Gastroesophageal sphincter (tissue), 4 donors: ENCODE measurements around the gene PABPC4L. TPM values are rescaled to one million over a fixed set of nuclear protein-coding genes. Genes with fewer than 3 reads are reported as not detected.

Experiments
- ATAC-seq: fragments of 150-250 bp; one replicate; pipeline ENCODE4 v1.9.1; 2016; ENCODE audit warnings: mild to moderate bottlenecking, moderate library complexity
- H3K27ac ChIP-seq, 4 donors: fragments of 200-600 bp; sonication (generic) in 3 of 4; 1 replicate in 3 of 4; 2 replicates in 1 of 4; pipeline ENCODE4 v1.5.1; 2016 to 2019
- H3K27me3 ChIP-seq: fragments of 200-600 bp; sonication (generic); one replicate; pipeline ENCODE4 v1.5.1; 2019
- H3K36me3 ChIP-seq, 2 donors: fragments of 200-600 bp; sonication (generic); one replicate each; pipeline ENCODE4 v1.5.1; 2019; ENCODE audit warnings: control low read depth in 1 of 2
- H3K4me1 ChIP-seq, 3 donors: fragments of 200-600 bp; sonication (generic); 1 replicate in 2 of 3; 2 replicates in 1 of 3; pipeline ENCODE4 v1.5.1; 2016 to 2019; ENCODE audit warnings: control low read depth in 2 of 3
- H3K4me3 ChIP-seq, 2 donors: fragments of 200-600 bp; sonication (generic); one replicate each; pipeline ENCODE4 v1.5.1; 2019; ENCODE audit warnings: mild to moderate bottlenecking in 1 of 2, moderate library complexity in 1 of 2
- H3K9me3 ChIP-seq, 3 donors: fragments of 200-600 bp; sonication (generic); one replicate each; pipeline ENCODE4 v1.5.1; 2017 to 2019; ENCODE audit warnings: control low read depth in 2 of 3
- CTCF ChIP-seq, 4 experiments: fragments of 200-600 bp in 2 of 4; fragments of 450-650 bp in 2 of 4; sonication (generic) in 1 of 4; IDR thresholded peaks; one replicate each; pipeline ENCODE4 v1.5.1; 2017 to 2019; ENCODE audit warnings: antibody characterized with exemption in 4 of 4, mild to moderate bottlenecking in 2 of 4, moderate library complexity in 2 of 4
- EP300 ChIP-seq: sonication (generic); formaldehyde crosslinking; IDR thresholded peaks from one replicate; pipeline ENCODE4 v1.6.1; 2017; ENCODE audit warnings: antibody characterized with exemption, mild to moderate bottlenecking
- POLR2A ChIP-seq, 2 donors: fragments of 450-650 bp; IDR thresholded peaks; one replicate each; pipeline ENCODE4 v1.6.1; 2017; ENCODE audit warnings: antibody characterized with exemption in 2 of 2, mild to moderate bottlenecking in 2 of 2, moderate library complexity in 1 of 2
- POLR2AphosphoS5 ChIP-seq: sonication (generic); formaldehyde crosslinking; IDR thresholded peaks from one replicate; pipeline ENCODE4 v1.6.1; 2017; ENCODE audit warnings: antibody characterized with exemption
- WGBS, 2 donors: methylation state at CpG; one replicate each; pipeline ENCODE4 v1.1.5; 2018; ENCODE audit warnings: low coverage in 1 of 2; 5-methylcytosine and 5-hydroxymethylcytosine counted together
- total RNA-seq, 4 donors: library from RNA; depleted of rRNA; stranded (reverse); fragments of >200 nt; gene quantifications; one replicate each; pipeline ENCODE4 v1.1.0, GENCODE V29; 2016

The PABPC4L gene
- total RNA-seq, 4 donors from 2014 or later: 1.4 to 8.6 (median 2.5) TPM

GRCh38 chr4:134189949-134190348, 11.6 kb downstream of the PABPC4L start:
- H3K27me3 ChIP-seq: no peaks in the 10 kb centered on the region
- peaks cover 0 to 5% (median 0%) of the 10 kb centered on the region in 3 donors for H3K9me3 ChIP-seq
- no peaks in the 10 kb centered on the region for H3K36me3 ChIP-seq
- no peaks in the 10 kb centered on the region for H3K4me1 ChIP-seq
- no peak overlapping the region for H3K4me3 ChIP-seq
- ATAC-seq: no peak
- no peak overlapping the region for H3K27ac ChIP-seq
- TF ChIP-seq POLR2AphosphoS5: no peak
- no peak for TF ChIP-seq POLR2A (IDR thresholded peaks at IDR 0.05)
- no peak for TF ChIP-seq EP300
- TF ChIP-seq CTCF (IDR thresholded peaks at IDR 0.05): no peak
- no CpG with 5 or more reads among the region's 1 CpG for WGBS, 2 donors

- no peak for TF ChIP-seq CTCF (IDR thresholded peaks at IDR 0.05)
- no peak for TF ChIP-seq POLR2AphosphoS5
- TF ChIP-seq POLR2A (IDR thresholded peaks at IDR 0.05): no peak
- no peak for TF ChIP-seq EP300
- no peak overlapping the region for H3K27ac ChIP-seq
- no peaks in the 10 kb centered on the region for H3K4me1 ChIP-seq
- no peaks in the 10 kb centered on the region for H3K27me3 ChIP-seq
- no peak for ATAC-seq
- no peaks in the 10 kb centered on the region for H3K36me3 ChIP-seq
- WGBS, 2 donors: 60 to 71% methylated on average over 1 of the region's 1 CpG
- H3K4me3 ChIP-seq: no peak overlapping the region
- H3K9me3 ChIP-seq: peaks cover 0 to 5% (median 0%) of the 10 kb centered on the region in 3 donors
These were observed 12.1 kb downstream of the PABPC4L start for GRCh38 chr4:134189480-134189879.

GRCh38 chr4:134178706-134179105, 22.9 kb downstream of the PABPC4L start:
- Histone ChIP-seq H3K4me1 (no peaks in the 10 kb centered on the region), H3K27me3 (no peaks in the 10 kb centered on the region), H3K9me3 (peaks cover 0 to 9% (median 0%) of the 10 kb centered on the region in 3 donors), H3K27ac (no peak overlapping the region), H3K4me3 (no peak overlapping the region), H3K36me3 (no peaks in the 10 kb centered on the region)
- TF ChIP-seq CTCF (IDR thresholded peaks at IDR 0.05): no peak
- no peak for TF ChIP-seq POLR2AphosphoS5
- no peak for TF ChIP-seq EP300
- no peak for TF ChIP-seq POLR2A (IDR thresholded peaks at IDR 0.05)
- no peak for ATAC-seq

- H3K36me3 ChIP-seq: no peaks in the 10 kb centered on the region
- TF ChIP-seq POLR2AphosphoS5: no peak
- TF ChIP-seq CTCF (IDR thresholded peaks at IDR 0.05): no peak
- no peak for TF ChIP-seq EP300
- no peak for TF ChIP-seq POLR2A (IDR thresholded peaks at IDR 0.05)
- peaks cover 0 to 21% (median 0%) of the 10 kb centered on the region in 3 donors for H3K9me3 ChIP-seq
- no peaks in the 10 kb centered on the region for H3K4me1 ChIP-seq
- ATAC-seq: no peak
- H3K27ac ChIP-seq: no peak overlapping the region
- WGBS, 2 donors: 93 to 100% methylated on average over 1 of the region's 1 CpG
- no peaks in the 10 kb centered on the region for H3K27me3 ChIP-seq
- no peak overlapping the region for H3K4me3 ChIP-seq
These were observed 27.3 kb downstream of the PABPC4L start for GRCh38 chr4:134174271-134174670.

GRCh38 chr4:134160211-134160610, 41.4 kb downstream of the PABPC4L start:
- 90% methylated on average over 1 of the region's 2 CpGs; no CpG with 5 or more reads in 1 of the 2 donors for WGBS, 2 donors
- no peak for ATAC-seq
- H3K36me3 ChIP-seq: no peaks in the 10 kb centered on the region
- no peak overlapping the region for H3K4me3 ChIP-seq
- H3K4me1 ChIP-seq: no peaks in the 10 kb centered on the region
- no peaks in the 10 kb centered on the region for H3K27me3 ChIP-seq
- H3K27ac ChIP-seq: no peak overlapping the region
- no peaks in the 10 kb centered on the region for H3K9me3 ChIP-seq
- no peak for TF ChIP-seq EP300
- no peak for TF ChIP-seq POLR2AphosphoS5
- TF ChIP-seq POLR2A (IDR thresholded peaks at IDR 0.05): no peak
- TF ChIP-seq CTCF (IDR thresholded peaks at IDR 0.05): no peak
